ENCODE results near the gene MXD3.

DNA sequence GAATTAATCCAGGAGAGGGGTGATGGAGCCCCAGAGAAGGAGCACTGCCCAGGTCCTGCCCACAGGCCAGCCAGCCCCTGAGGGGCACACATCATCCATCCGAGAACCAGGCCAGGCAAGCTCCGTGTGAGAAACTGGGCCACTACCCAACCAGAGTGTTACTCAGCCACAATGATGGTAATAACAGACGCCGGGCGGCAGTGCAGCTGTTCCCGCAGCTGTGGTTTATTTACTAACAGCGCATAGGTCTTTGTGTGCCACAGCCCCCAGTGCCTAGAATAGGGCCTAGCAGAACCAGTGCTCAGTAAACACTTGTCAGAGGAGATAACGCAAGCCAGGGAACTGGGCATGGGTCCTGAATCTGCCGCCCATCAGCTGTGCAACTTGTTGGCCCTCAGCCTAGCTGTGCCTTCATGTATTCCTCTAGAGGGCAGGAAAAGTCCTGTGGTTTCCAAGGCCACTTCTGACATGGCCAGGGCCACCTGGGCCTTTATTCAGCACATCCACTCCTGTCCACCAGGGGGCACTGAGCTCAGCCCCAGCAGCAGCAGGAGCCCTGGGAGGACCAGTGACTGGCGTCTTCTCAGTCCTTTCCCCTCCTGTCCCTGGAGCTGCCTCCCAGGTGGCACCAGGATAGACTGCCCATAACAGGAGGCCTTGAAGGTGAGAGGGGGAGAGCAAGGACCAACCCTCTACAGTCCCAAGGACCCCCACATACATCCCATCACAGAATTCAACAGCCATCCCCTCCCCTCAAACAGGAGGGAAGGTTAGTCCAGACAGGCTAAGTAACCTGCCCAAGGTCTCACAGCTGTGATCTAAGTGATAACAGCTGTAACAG is 2.1 kb downstream of the MXD3 start:
- no peak for TF ChIP-seq EZH2 (IDR thresholded peaks at IDR 0.05)
- TF ChIP-seq, protein P1, sequence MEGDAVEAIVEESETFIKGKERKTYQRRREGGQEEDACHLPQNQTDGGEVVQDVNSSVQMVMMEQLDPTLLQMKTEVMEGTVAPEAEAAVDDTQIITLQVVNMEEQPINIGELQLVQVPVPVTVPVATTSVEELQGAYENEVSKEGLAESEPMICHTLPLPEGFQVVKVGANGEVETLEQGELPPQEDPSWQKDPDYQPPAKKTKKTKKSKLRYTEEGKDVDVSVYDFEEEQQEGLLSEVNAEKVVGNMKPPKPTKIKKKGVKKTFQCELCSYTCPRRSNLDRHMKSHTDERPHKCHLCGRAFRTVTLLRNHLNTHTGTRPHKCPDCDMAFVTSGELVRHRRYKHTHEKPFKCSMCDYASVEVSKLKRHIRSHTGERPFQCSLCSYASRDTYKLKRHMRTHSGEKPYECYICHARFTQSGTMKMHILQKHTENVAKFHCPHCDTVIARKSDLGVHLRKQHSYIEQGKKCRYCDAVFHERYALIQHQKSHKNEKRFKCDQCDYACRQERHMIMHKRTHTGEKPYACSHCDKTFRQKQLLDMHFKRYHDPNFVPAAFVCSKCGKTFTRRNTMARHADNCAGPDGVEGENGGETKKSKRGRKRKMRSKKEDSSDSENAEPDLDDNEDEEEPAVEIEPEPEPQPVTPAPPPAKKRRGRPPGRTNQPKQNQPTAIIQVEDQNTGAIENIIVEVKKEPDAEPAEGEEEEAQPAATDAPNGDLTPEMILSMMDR (IDR thresholded peaks at IDR 0.05), result peak; percentile 88

Measured in neural progenitor cell (in vitro differentiated cells).